ACHN (cell line): ENCODE measurements around the gene GOLGA8Q.
"Not testable (repeated sequence)": the region's sequence is repeated elsewhere in the genome, so short reads cannot be mapped to it uniquely, and the experiment has no call there.

Experiments used
- DNase-seq: peaks from one replicate; pipeline ENCODE4 v3.0.0-alpha.2; 2015
- in situ Hi-C: cut with HindIII; loops from 2 replicates; pipeline ENCODE4 v1.10.0; 2017; ENCODE audit warnings: low sequenced_read_pairs, low pct_ligation_motif_present, low pct_unique_long_range_greater_than_20kb

Gene GOLGA8Q, protein sequence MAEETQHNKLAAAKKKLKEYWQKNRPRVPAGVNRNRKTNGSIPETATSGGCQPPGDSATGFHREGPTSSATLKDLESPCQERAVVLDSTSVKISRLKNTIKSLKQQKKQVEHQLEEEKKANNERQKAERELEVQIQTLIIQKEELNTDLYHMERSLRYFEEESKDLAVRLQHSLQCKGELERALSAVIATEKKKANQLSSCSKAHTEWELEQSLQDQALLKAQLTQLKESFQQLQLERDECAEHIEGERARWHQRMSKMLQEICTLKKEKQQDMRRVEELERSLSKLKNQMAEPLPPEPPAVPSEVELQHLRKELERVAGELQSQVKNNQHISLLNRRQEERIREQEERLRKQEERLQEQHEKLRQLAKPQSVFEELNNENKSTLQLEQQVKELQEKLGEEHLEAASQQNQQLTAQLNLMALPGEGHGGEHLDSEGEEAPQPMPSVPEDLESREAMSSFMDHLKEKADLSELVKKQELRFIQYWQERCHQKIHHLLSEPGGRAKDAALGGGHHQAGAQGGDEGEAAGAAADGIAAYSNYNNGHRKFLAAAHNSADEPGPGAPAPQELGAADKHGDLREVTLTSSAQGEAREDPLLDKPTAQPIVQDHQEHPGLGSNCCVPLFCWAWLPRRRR

GRCh38 chr15:30551750-30552149 lies at the start of gene GOLGA8Q:
GOLGA8Q (plus strand) TSS chr15:30552050; CDS start chr15:30552078, 28 bp downstream.
- DNase-seq, in situ Hi-C loops: not testable (repeated sequence)

- DNase-seq, in situ Hi-C loops: not testable (repeated sequence)
Measured at GRCh38 chr15:30502904-30503781, 48.7 kb upstream of the GOLGA8Q start.

GRCh38 chr15:30504162-30504843 lies 47.5 kb upstream of the GOLGA8Q start:
- in situ Hi-C loops, result not testable (repeated sequence)

GRCh38 chr15:30514545-30514944 lies 37.3 kb upstream of the GOLGA8Q start:
- DNase-seq, in situ Hi-C loops: not testable (repeated sequence)

More at GRCh38 chr15:30504162-30504843, 47.5 kb upstream of the GOLGA8Q start:
- DNase-seq, result not testable (repeated sequence)

DNA sequence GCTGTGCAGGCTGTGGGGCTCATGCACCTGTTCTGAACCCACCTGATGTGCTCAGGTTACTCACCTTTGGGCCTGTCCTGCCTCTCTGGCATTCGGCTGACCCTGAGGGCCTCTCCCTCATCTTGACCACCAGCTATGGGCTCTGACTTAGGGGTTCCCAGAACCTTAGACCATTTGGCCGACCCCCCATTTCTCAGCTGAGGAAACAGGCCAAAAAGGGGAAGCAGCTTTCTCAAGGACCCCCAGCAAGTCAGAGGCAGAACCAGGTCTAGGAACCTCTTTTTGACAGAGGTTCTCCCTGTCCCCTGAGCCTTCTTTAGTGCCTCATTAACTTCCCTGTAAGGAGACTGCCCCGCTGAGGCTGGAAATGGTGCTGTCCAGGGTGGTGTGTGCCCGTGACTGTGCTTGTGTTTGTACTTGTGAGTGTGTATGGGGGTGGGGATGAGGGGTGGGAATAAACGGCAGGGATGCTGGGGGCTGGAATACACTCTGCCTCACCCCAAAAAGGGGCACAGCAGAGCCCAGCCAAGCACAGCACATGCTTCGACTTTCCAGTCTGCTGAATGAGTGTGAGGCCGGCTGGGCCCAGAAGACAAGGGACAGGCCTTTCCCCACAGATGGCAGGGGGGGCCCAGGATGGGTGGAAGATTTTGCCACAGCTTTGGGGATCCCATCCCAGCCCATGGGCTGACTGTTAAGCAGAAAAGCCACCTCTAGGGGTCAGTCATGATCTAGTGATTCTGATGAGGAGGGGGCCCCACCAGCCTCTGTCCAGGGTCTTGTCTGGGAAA lies 28.2 kb upstream of the GOLGA8Q start:
- in situ Hi-C loops, DNase-seq: not testable (repeated sequence)

- in situ Hi-C loops, DNase-seq: not testable (repeated sequence)
Measured at GRCh38 chr15:30525912-30526311, 25.9 kb upstream of the GOLGA8Q start.

GRCh38 chr15:30529049-30529448 lies 22.8 kb upstream of the GOLGA8Q start:
- DNase-seq, in situ Hi-C loops: not testable (repeated sequence)

- in situ Hi-C loops, DNase-seq: not testable (repeated sequence)
Measured at GRCh38 chr15:30566949-30567348, 15.1 kb downstream of the GOLGA8Q start.

DNA sequence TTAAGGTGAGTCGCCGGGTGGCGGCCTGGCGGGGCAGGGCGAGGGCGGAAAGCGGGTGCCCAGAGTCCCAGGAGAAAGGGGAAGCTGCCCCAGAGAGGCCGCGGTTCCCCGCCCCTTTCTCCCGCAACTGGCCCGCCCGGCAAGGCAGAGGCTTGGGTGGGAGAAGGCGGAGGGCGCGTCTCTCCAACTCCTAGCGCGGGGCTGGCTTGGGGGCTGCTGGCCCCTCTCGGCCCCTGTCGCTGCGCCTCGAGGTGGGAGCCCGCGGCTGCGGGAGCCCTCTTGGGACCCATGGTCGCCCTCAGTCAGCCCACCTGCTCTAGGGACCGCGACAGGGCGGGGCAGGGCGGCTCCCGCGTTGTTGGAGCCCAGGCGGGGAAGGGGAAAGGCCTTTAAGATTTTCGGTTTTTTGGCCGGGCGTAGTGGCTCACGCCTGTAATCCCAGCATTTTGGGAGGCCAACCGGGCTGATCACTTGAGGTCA lies 21.2 kb downstream of the GOLGA8Q start:
- in situ Hi-C loops, DNase-seq: not testable (repeated sequence)

DNA sequence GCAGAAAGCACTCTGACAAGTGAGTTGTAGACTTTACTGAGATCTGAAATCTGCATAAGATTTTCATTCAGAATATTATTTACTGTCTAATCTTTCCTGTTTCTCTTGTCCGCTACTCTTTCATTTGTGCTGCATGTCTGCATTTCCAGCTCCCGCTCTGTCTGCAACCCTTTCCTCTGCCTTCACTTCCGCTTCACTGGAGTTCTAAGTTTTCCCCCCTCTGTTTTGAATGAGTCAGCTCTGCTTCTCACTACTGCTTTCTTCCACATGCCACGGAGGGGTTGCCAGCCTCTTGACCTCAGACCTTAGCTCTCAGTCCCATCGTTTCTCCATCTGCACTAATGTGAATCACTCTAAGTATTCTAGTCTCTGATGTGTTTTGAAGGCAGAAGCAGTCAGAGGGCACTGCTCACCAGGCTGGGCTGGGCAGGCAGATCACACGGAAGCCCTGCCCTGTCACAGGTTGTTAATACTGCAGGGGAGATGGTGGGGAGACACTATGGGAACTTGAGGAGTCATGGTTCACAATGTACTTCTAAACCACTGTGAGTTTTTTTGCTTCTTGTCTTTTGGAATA lies 27.6 kb downstream of the GOLGA8Q start:
- in situ Hi-C loops, DNase-seq: not testable (repeated sequence)

DNA sequence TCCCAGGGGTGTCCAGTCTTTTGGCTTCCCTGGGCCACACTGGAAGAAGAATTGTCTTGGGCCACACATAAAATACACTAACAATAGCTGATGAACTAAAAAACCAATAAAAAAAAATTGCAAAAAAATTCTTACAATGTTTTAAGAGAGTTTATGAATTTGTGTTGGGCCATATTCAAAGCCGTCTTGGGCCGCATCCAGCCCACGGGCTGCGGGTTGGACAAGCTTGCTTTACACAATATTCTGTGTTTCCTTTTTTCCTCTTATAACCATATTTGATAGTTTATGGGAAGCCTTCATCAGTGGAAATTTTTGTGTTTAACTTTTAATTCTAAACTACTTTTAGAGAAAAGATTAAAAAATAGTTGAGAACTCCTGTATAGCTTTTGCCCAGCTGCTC lies 28.9 kb downstream of the GOLGA8Q start:
- in situ Hi-C loops, DNase-seq: not testable (repeated sequence)

DNA sequence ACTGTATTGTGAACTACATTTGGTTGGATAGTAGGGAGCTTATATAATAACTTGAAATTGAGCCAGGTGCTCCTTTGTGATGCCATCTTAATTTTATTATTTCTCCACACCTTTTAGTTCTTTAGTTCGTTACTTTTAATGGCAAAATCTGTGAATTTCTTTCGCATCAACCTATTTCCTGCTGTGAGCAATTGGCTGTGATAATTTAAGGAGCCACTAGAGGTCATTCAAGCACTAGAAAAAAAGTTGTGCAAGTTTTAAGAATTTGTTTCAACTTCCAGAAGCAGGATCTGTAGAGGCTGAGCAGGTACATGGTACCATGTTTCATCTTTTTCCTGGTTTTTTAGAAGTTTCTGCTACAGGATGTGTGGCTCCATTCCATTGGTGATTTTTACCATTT lies 47.1 kb downstream of the GOLGA8Q start:
- in situ Hi-C loops, DNase-seq: not testable (repeated sequence)

DNA sequence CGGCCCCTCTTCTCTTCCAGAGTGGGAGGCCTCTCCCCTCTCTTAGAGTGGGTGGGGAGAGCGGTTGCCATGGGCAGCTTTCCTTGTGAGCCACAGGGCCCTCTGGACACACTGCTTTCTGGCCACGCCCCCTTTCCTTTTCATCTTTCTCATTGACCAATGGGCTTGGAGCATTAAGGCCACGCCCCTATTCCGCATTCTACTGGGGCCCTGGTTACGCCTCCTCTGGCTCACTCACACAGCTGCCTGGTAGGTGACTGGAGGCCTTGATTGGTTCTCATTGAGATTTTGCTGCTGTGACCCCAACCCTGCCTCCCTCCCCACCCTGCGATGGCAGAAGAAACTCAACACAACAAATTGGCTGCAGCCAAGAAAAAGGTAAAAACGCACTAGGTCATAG lies 51.9 kb downstream of the GOLGA8Q start, which contains the start of gene GOLGA8H:
Gene GOLGA8H, plus strand, starts transcription at position 233 of the 400 bp plus-strand sequence. Its CDS starts 98 bp downstream, at position 331.
- DNase-seq, in situ Hi-C loops: not testable (repeated sequence)
